Amniotic stem cell (primary cell): ENCODE data around the gene AVPR1B.
"Not testable (repeated sequence)": the region's sequence is repeated elsewhere in the genome, so short reads cannot be mapped to it uniquely, and the experiment has no call there.

ENCODE experiments used
- DNase-seq: peaks from one replicate; lab custom pipeline; 2025; lab: John Stamatoyannopoulos, UW

AVPR1B gene

DNA sequence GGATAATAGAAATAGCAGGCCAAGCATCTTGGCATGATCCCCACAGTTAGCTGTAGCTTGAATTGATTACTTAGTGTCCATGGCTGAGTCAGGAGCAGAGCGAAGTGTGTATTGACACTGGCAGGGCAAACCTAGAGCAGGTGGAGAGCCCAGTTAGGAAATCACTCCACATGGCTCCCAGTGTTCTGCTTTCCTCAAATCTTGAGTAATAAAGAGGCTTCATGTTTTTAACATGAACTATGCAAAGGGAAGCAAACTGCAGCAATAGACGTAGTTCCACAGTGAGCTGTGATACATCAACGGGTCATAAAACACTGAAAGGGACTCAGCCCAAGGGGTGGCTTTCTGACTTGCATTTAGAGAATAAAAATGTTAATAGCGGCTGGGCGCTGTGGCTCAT lies 35.3 kb downstream of the AVPR1B start:
- DNase-seq: no peak

DNA sequence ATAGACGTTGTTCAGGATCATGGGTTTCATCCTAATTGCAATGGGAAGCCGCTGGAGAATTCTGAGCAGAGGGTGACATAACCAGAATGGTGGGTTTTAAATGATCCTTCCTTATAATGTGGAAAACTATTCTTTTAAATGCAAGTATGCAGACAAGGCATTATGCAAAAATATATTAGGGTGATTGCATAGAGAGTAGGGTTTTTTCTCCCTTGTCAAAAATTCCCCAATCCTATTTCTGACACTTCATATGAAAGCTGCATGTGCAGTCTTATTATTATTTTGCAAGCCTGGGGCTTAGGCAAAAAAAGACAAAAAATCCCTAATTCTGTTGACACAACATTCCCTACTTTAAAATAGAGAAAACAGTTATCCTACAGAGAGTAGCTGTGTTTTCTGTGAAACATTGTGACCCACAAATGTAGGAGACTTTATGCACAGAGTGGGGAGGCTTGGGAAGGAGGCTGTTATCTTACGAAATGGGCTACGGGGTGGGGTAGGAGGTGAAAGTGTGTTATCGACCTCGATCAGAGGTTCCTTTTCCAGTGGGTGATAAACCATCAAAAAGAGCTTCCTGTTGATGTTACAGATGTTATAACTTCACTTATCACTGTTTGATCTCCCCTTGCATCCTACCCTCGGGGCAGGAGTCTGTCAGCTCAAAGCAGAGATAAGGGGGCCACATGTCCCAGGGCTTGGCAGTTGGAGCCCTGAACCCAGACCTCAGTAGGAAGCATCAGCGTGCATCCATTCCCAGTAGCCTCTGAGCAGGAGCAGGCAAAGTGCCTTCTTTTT lies 37.0 kb downstream of the AVPR1B start:
- no peak for DNase-seq

DNA sequence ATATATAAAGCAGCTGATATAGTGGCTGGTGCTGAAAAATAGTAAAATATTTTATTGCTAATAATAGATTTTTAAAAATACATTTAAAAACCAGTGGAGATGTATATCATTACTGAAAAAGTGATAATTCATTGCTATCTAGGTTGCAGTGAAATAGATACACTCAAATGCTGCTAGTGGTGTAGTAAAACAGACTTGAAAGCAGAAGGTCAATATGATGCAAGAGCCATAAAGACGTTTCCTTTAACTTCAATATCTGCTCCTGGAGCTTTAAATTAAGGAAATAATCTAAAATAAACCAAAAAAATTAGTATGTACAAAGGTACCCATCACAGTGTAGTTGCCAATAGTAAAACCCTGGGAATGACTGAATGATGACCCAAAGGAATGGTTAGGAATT lies 38.1 kb downstream of the AVPR1B start:
- no peak for DNase-seq

DNA sequence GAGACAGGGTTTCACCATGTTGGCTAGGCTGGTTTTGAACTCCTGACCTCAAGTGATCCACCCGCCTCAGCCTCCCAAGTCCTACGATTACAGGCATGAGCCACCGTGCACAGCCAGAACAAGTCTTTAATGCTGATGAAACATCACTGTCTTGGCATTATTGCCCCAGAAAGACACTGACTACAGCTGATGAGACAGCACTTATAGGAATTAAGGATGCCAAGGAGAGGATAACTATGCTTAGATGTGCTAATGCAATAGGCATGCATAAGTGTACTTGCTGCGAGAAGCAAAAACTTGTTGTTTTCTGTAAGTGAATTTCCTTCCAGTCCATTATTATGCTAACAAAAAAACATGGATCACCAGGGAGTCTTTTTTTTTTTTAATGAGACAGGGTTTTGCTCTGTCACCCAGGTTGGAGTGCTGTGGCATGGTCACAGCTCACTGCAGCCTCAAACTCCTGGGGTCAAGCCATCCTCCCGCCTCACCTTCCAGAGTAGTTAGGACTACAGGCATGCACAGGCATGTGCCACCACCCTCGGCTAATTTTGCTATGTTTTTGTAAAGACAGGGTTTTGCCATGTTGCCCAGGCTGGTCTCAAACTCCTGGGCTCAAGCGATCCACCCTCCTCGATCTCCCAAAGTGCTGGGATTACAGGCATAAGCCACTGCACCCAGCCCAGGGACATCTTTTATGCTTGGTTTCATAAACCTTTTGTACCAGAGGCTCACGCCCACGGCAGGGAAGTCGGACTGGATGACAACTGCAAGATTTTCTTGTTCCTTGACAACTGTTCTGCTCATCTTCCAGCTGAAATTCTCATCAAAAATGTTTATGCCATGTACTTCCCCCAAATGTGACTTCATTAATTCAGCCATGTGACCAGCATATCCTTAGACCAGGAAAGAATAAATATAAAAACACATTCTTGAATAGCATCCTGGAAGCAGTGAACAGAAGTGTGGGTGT lies 41.1 kb downstream of the AVPR1B start:
- peak; percentile 1 for DNase-seq

DNA sequence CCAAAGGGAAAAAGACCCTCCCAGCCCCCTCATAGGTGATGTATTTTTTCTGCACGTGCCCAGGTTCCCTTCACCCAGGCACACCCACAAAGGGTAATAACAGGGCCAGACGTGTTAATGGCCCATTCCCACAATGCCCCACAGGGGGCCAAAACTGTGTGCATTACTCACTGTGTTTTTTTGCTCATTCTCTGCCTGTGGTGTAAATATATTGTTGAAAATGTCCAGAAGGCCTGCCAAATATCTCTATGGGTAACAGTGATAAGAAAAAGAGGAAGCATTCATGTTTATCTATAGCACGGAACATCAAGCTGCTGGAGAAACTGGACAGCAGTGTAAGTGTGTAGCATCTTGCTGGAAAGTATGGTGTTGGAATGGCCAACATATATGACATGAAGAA lies 42.3 kb downstream of the AVPR1B start:
- DNase-seq: no peak

DNA sequence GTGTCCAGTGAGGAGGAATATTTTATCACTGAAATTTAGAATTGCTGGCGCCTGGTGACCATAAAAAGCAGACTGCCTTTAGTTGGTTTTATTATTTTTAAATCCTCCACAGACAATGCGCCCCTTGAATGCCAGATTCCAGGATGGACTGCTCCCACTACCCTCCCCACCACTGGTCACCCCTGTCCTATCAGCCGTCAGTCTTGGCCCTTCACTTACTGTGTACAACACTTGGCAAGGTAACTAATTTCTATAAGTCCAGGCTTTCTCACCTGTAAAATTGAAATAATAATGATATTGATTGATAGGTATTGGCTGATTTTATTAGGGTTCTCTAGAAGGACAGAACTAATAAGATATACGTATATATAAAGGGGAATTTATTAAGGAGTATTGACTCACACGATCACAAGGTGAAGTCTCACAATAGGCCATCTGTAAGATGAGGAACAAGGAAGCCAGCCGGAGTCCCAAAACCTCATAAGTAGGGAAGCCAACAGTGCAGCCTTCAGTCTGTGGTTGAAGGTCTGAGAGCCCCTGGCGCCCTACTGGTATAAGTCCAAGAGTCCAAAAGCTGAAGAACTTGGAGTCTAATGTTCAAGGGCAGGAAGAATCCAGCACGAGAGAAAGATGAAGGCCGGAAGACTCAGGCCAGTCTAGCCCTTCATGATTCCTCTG lies 46.4 kb downstream of the AVPR1B start:
- no peak for DNase-seq

DNA sequence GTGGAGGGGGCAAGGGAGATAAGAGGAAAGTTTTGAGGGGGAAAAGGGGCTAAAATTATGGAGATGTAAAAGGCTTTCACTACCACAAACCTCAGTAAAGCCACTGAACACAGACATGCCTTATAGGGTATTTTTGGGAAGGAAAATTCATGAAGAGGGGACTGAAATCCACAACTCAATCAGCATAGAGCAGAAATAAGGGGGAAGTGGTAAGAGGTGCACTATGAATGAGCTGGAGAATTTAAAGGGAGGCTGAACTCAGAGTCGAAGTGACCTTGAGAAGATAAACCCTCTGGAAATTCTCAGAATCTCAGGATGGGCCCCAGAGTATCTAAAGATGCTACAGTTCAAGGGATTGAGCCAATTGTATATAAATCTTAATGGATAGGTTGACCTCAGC lies 48.9 kb downstream of the AVPR1B start:
- no peak for DNase-seq

DNA sequence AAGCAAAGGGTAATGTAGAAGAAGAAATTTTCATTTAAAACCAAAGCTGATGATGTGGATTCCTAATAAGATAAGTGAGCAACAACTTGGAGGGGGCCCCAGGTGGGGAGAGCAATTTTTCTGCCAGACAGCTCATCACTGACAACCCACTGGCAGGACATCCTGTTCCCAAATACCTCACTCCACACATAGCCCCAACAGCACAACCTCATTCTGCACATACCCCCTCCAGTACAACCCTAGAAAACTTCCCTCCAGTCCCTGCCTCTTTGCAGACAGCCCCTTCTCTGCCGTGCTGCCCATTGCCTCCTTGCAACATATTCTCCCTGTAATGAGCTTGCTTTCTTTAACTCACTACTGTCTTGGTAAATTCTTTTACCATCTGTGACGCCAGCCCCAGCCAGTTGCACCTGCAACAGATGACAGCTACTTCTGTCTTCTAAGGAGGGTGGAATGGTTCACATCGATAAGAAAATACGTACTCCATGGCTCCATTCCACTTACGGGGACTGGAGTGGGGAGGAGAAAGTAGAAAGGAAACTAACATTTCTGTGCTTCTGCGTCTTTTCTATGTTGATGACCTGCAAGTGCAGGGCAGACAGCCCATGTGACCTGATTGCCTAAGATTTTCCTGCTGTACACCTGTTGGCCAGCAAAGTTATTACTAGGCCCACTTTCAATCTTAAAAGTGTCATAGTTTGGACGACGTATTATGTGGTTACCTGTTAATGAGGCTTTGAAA lies 49.5 kb downstream of the AVPR1B start:
- DNase-seq: no peak

DNA sequence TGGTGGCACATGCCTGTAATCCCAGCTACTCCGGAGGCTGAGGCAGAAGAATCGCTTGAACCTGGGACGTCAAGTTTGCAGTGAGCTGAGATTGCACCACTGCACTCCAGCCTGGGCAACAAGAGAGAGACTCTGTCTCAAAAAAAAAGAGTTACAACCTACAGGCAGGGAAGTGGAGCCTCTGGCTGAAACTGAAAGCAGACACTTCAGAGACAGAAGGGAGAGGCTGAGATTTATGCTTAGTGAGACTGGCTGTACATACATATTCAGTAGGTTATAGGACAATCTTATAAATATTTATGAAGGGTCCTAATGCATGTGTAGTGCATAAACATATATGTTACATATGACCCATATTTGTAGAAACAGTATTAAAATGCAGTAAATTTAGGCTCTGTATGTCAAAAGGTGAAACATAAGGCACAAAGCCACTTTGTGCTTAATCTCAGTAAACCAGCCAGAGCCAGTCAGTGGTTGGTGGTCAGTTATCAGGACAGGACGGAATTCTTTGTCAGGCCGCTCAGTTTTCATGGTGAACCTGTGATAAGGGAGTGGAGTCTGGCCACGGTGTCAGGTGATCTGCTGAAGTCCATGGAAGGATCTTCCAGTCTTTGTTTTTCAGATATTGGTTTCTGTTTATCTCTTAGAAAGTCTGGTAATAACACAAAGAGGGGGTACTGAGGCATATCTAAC lies 50.6 kb downstream of the AVPR1B start:
- DNase-seq: no peak

DNA sequence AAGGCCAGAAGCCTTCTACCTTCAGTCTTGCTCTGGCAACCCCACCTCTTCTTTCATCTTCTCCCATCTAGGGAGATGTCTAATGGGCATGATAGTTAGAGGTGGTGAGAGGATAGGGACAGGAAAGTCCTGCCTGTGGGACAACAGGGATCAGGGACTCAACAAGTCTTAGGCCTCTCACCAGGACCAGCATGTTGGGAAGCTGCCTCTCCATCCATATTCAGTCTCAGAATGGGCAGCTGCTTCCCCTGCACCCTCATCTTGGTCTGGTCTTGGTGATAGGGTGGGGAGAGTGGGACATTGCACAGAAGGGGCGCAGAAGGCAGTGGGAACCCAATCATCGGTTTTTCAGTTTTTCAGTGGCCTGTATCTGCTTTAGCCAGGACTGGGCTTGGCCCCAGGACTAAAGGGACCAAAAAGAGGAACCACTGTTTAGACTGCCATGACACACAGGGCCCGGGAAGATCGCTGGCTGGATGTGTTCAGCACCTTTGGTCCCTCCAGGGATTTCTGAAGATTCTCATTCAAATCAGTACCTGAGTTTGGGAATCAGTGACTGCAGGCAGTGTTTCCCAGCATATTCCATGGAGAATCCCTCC lies 51.5 kb downstream of the AVPR1B start:
- no peak for DNase-seq

DNA sequence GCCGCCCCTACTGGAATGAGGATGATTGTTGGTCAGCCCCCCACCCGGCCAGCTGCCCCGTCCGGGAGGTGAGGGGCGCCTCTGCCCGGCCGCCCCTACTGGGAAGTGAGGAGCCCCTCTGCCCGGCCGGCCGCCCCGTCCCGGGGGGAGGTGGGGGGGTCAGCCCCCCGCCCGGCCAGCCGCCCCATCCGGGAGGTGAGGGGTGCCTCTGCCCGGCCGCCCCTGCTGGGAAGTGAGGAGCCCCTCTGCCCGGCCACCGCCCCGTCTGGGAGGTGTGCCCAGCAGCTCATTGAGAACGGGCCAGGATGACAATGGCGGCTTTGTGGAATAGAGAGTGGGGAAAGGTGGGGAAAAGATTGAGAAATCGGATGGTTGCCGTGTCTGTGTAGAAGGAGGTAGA lies 52.7 kb downstream of the AVPR1B start:
- DNase-seq: not testable (repeated sequence)

DNA sequence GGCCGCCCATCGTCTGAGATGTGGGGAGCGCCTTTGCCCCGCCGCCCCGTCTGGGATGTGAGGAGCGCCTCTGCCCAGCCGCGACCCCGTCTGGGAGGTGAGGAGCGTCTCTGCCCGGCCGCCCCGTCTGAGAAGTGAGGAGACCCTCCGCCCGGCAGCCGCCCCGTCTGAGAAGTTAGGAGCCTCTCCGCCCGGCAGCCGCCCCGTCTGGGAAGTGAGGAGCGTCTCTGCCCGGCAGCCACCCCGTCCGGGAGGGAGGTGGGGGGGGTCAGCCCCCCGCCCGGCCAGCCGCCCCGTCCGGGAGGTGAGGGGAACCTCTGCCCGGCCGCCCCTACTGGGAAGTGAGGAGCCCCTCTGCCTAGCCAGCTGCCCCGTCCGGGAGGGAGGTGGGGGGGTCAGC lies 53.2 kb downstream of the AVPR1B start:
- not testable (repeated sequence) for DNase-seq

DNA sequence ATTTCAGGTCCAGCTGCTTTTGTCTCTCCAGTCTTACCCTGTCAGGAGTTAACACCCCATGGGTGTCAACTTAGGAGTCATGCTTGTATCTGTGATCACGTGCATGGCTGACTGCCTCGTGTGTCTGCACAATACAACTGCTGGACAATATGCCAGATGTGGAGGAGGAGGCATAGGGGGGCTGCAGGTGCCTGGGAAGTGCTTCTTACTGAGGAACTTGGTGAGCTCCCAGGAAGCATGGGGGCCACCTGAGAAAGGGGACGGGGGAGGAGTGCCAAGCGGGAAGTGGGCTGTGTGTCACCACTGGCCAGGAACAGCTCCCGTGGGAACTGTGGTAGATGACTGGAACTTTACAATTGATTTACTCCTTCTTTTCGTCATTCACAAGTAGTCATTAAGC lies 54.7 kb downstream of the AVPR1B start:
- no peak for DNase-seq

DNA sequence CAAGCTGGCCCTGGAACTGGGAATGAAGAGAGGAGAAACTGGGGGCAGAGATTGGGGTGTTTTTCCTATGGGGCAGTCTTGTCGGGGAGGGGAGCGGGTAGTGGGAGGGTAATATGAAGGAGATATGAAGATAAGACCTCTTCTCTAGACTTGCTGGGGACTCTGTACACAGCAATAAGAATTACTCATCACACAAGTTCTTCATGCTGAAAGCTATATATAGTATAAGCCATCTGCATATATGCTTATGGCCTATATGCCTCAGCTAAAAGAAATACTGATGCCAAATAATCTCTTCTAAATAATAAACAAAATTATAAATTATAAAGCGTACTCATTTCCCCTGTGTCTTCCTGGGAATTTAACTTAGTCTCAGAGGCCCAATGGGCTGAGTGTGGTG lies 56.3 kb downstream of the AVPR1B start:
- no peak for DNase-seq
